Measurements from ENCODE around the gene ZBTB16. TPM values are rescaled to one million over a fixed set of nuclear protein-coding genes. Genes with fewer than 3 reads are reported as not detected.

ZBTB16 gene
- total RNA-seq, 3 donors from 2014 or later (not counting 1 experiment from before 2014, with no cell fraction given), result 104 to 224 (median 156) TPM

GRCh38 chr11:114015117-114015516 is 44.4 kb upstream of the ZBTB16 start:
- no peak overlapping the region for H3K27ac ChIP-seq (ENCODE audit: low read length)
- no peaks in the 10 kb centered on the region for H3K36me3 Mint-ChIP-seq
- H3K4me1 ChIP-seq (ENCODE audit: control insufficient read depth, insufficient read depth, low read length), result no peaks in the 10 kb centered on the region
- DNase-seq (no peak), ATAC-seq (no peak)
- H3K4me1 Mint-ChIP-seq, result no peaks in the 10 kb centered on the region
- H3K27me3 Mint-ChIP-seq (ENCODE audit: low read depth in 2 of 2), result peaks cover 16 to 28% of the 10 kb centered on the region in 2 donors
- no peak for TF ChIP-seq CTCF (IDR thresholded peaks at IDR 0.05)
- no peak overlapping the region for H3K4me3 ChIP-seq (ENCODE audit: low read length)
- no peak overlapping the region for H3K27ac Mint-ChIP-seq
- H3K9me3 Mint-ChIP-seq, result no peaks in the 10 kb centered on the region
- no peaks in the 10 kb centered on the region for H3K36me3 ChIP-seq (ENCODE audit: control insufficient read depth, insufficient read depth, low read length)
- no peaks in the 10 kb centered on the region for H3K27me3 ChIP-seq (ENCODE audit: control insufficient read depth, insufficient read depth, low read length)
- intact Hi-C loops (cut with micrococcal nuclease), result no loop called here
- H3K4me3 Mint-ChIP-seq, result no peak overlapping the region
- H3K9me3 ChIP-seq (ENCODE audit: control insufficient read depth, insufficient read depth, low read length), result no peaks in the 10 kb centered on the region
- 61% methylated on average over 6 of the region's 6 CpGs for WGBS (ENCODE audit: insufficient coverage)

GRCh38 chr11:114016986-114017385 is 42.5 kb upstream of the ZBTB16 start:
- WGBS (ENCODE audit: insufficient coverage), result 94% methylated on average over 2 of the region's 2 CpGs

GRCh38 chr11:114017723-114018122 is 41.8 kb upstream of the ZBTB16 start:
- no peaks in the 10 kb centered on the region for H3K4me1 ChIP-seq (ENCODE audit: control insufficient read depth, insufficient read depth, low read length)
- Mint-ChIP-seq H3K27ac (no peak overlapping the region), H3K4me3 (no peak overlapping the region), H3K4me1 (no peaks in the 10 kb centered on the region), H3K9me3 (no peaks in the 10 kb centered on the region), H3K36me3 (no peaks in the 10 kb centered on the region), H3K27me3 (ENCODE audit: low read depth in 2 of 2) (peaks cover 6 to 10% of the 10 kb centered on the region in 2 donors)
- H3K9me3 ChIP-seq (ENCODE audit: control insufficient read depth, insufficient read depth, low read length), result no peaks in the 10 kb centered on the region
- H3K27ac ChIP-seq (ENCODE audit: low read length), result no peak overlapping the region
- 90% methylated on average over 2 of the region's 2 CpGs for WGBS (ENCODE audit: insufficient coverage)
- no peak overlapping the region for H3K4me3 ChIP-seq (ENCODE audit: low read length)
- ATAC-seq (no peak), DNase-seq (no peak)
- TF ChIP-seq CTCF (IDR thresholded peaks at IDR 0.05), result no peak
- no peaks in the 10 kb centered on the region for H3K27me3 ChIP-seq (ENCODE audit: control insufficient read depth, insufficient read depth, low read length)
- H3K36me3 ChIP-seq (ENCODE audit: control insufficient read depth, insufficient read depth, low read length), result no peaks in the 10 kb centered on the region
- intact Hi-C loops (cut with micrococcal nuclease), result no loop called here

More at GRCh38 chr11:114016986-114017385, 42.5 kb upstream of the ZBTB16 start:
- Mint-ChIP-seq H3K27ac (no peak overlapping the region), H3K4me3 (no peak overlapping the region), H3K36me3 (no peaks in the 10 kb centered on the region), H3K9me3 (no peaks in the 10 kb centered on the region), H3K27me3 (ENCODE audit: low read depth in 2 of 2) (peaks cover 9 to 16% of the 10 kb centered on the region in 2 donors), H3K4me1 (no peaks in the 10 kb centered on the region)
- H3K9me3 ChIP-seq (ENCODE audit: control insufficient read depth, insufficient read depth, low read length), result no peaks in the 10 kb centered on the region
- no peaks in the 10 kb centered on the region for H3K27me3 ChIP-seq (ENCODE audit: control insufficient read depth, insufficient read depth, low read length)
- no peaks in the 10 kb centered on the region for H3K36me3 ChIP-seq (ENCODE audit: control insufficient read depth, insufficient read depth, low read length)
- intact Hi-C loops (cut with micrococcal nuclease), result no loop called here
- H3K4me3 ChIP-seq (ENCODE audit: low read length), result no peak overlapping the region
- no peaks in the 10 kb centered on the region for H3K4me1 ChIP-seq (ENCODE audit: control insufficient read depth, insufficient read depth, low read length)
- H3K27ac ChIP-seq (ENCODE audit: low read length), result no peak overlapping the region
- ATAC-seq (no peak), DNase-seq (no peak)
- TF ChIP-seq CTCF (IDR thresholded peaks at IDR 0.05), result no peak

GRCh38 chr11:114019046-114019445 is 40.5 kb upstream of the ZBTB16 start:
- Mint-ChIP-seq H3K27ac (no peak overlapping the region), H3K36me3 (no peaks in the 10 kb centered on the region), H3K27me3 (ENCODE audit: low read depth in 2 of 2) (peaks cover 6 to 7% of the 10 kb centered on the region in 2 donors), H3K4me1 (no peaks in the 10 kb centered on the region), H3K9me3 (no peaks in the 10 kb centered on the region), H3K4me3 (no peak overlapping the region)
- no peak for ATAC-seq
- no peaks in the 10 kb centered on the region for H3K36me3 ChIP-seq (ENCODE audit: control insufficient read depth, insufficient read depth, low read length)
- no peak overlapping the region for H3K27ac ChIP-seq (ENCODE audit: low read length)
- H3K4me1 ChIP-seq (ENCODE audit: control insufficient read depth, insufficient read depth, low read length), result no peaks in the 10 kb centered on the region
- H3K9me3 ChIP-seq (ENCODE audit: control insufficient read depth, insufficient read depth, low read length), result no peaks in the 10 kb centered on the region
- TF ChIP-seq CTCF (IDR thresholded peaks at IDR 0.05), result no peak
- intact Hi-C loops (cut with micrococcal nuclease), result no loop called here
- H3K4me3 ChIP-seq (ENCODE audit: low read length), result no peak overlapping the region
- H3K27me3 ChIP-seq (ENCODE audit: control insufficient read depth, insufficient read depth, low read length), result no peaks in the 10 kb centered on the region
- WGBS (ENCODE audit: insufficient coverage), result 87% methylated on average over 3 of the region's 3 CpGs
- no peak for DNase-seq

Measured in natural killer cell (primary cell).